CD4-positive, alpha-beta T cell treated with Interleukin-6 at 100 ng/mL for 8 hours (primary cell): ENCODE data around the gene BHMT2.

Source experiments
- DNase-seq: peaks from one replicate; pipeline ENCODE4 v3.0.0-alpha.2; 2020; ENCODE audit warnings: mixed read lengths, low spot score

Gene BHMT2

DNA sequence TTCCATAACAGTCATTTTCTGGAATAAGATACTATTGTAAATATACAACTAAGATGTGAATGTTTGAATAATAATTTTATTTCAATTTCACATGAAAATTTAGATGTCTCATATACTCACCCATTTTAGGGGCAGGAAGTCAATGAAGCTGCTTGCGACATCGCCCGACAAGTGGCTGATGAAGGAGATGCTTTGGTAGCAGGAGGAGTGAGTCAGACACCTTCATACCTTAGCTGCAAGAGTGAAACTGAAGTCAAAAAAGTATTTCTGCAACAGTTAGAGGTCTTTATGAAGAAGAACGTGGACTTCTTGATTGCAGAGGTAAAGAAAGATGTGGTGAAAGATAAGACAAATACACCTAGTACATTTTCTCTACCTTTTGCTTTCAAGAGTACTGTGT is 50.7 kb downstream of the BHMT2 start:
- DNase-seq: no peak

- no peak for DNase-seq
Measured at GRCh38 chr5:79122973-79123372, 53.4 kb downstream of the BHMT2 start.

DNA sequence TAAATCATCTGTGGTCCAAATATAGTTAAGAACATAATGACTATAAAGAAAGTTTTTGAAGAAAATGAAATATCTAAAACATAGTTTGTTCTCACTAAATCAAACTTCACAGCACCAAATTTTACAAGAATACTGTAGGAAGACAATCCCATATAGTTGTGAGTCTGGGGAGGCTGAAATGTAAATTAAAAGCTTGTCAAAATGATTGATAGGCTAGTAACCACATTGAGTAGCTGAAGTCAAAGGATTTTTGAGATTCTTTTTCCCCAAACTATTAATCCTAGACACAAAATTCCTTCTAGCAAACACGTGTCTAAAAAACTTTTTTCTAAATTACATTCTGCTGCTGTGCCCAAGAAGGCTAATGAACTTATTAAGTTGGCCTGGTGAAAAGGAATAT is 55.0 kb downstream of the BHMT2 start:
- no peak for DNase-seq

DNA sequence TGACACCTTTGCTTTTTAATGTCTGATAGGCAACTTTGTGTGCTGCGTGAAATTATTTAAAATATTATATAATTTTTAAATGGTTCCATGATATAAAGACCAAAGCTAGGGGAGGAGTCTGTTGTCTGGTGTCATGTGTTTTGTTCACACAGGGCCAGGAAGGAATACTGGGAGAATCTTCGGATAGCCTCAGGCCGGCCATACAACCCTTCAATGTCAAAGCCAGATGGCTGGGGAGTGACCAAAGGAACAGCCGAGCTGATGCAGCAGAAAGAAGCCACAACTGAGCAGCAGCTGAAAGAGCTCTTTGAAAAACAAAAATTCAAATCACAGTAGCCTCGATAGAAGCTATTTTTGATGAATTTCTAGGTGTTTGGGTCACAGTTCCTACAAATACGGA is 61.2 kb downstream of the BHMT2 start:
- no peak for DNase-seq

- DNase-seq: peak; percentile 4
Measured at GRCh38 chr5:79133121-79133656, 63.6 kb downstream of the BHMT2 start.

DNA sequence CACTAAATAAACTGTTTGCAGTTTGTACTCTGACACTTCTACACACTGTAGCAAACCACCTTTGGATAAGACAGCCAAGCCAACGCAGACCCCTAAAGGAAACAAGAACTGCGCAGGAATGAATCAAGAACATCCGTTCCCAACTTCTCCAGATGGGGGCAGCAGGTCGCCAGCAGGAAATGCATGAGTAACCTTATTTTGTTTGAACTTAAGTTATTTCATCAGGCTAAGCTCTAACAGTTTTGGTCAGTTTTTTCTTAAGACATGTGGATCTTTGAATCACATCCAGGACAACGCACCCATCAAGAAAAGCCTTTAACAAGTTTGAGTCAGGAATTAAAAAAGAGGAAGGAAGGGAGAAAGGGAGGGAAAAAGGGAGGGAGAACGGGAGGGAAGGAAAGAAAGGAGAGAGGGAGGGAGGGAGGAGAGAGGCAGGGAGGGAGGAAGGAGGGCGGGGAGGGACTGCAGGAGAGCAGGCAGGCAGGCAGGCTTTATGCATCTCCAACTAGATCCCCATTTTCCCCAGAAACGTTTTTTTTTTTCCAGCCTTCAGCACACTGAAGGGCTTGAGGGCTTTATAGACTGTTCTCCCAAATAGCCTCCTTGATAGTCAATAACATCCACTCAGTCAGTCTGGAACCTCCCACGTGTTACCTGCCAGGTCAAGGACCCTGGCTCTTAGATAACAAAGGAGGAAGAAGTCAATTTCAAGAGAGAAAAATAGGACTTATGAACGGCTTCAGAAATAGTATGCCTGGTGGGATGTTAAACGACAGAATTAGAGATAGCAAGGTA is 64.3 kb downstream of the BHMT2 start:
- peak; percentile 50 for DNase-seq

DNA sequence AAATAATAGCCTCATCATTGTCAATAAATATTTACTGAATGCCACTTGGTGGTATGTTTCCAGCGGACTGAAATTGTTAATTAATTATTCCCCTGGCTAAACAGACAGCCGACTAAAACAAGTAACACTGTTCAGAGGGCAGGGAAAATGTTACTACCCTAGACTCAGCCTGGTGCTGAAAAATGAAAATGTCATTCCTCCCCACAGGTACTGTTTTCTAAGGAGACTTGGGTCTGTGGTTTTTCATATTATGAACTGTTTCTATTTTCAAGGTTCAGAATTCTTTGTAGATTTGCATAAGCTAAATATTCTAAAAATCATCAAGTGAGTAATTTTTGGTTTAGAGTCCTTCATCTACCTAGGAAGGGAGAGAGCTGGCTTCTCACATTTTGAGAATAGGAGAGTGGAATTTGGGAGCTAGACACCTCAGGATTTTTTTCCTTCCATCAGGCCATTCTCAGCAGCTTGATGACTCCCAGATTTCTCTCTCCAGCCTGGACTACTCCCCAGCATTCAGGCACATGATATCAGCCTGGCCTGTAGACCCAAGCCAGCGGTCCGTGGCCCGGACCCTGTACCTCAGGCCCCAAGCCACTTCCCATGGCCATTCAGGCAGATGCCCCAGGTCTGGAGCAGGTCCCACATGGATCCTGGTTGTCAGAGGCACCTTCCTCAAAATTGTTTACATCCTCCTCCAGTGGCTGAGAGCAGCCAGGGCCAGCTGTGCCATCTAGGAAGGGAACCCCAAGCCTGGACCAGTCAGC is 66.4 kb downstream of the BHMT2 start:
- DNase-seq: no peak

- DNase-seq: no peak
Measured at GRCh38 chr5:79136618-79137017, 67.1 kb downstream of the BHMT2 start.
